Endodermal cell (in vitro differentiated cells): ENCODE data around the gene TSHZ3. TPM values are rescaled to one million over a fixed set of nuclear protein-coding genes. Genes with fewer than 3 reads are reported as not detected.
A peak's percentile ranks its signal among the peaks of the same experiment; 100 is the strongest.

Source experiments
- DNase-seq: peaks from one replicate; pipeline ENCODE4 v3.0.0-alpha.2; 2017
- H3K27ac ChIP-seq: 2 replicates; pipeline ENCODE4 v1.5.1; 2013; ENCODE audit warnings: mild to moderate bottlenecking, low read depth, low read length, moderate library complexity
- H3K27me3 ChIP-seq: 2 replicates; pipeline ENCODE4 v1.6.1; 2013; ENCODE audit warnings: mild to moderate bottlenecking, low read length, moderate library complexity; ENCODE audit not compliant: insufficient read depth, control insufficient read depth, poor library complexity, severe bottlenecking
- H3K36me3 ChIP-seq: 2 replicates; pipeline ENCODE4 v1.7.0; 2013; ENCODE audit warnings: mild to moderate bottlenecking, low read length, moderate library complexity; ENCODE audit not compliant: control insufficient read depth, insufficient read depth
- H3K4me1 ChIP-seq: one replicate; pipeline ENCODE4 v1.7.0; 2013; ENCODE audit warnings: low read length; ENCODE audit not compliant: control insufficient read depth, insufficient read depth
- H3K4me3 ChIP-seq: 2 replicates; pipeline ENCODE4 v1.5.1; 2013; ENCODE audit warnings: mild to moderate bottlenecking, low read length, moderate library complexity
- H3K9ac ChIP-seq: 2 replicates; pipeline ENCODE4 v1.6.1; 2013; ENCODE audit warnings: mild to moderate bottlenecking, low read length, moderate library complexity; ENCODE audit not compliant: poor library complexity, severe bottlenecking; ENCODE audit errors: extremely low read depth
- H3K9me3 ChIP-seq: 2 replicates; pipeline ENCODE4 v1.6.1; 2013; ENCODE audit warnings: mild to moderate bottlenecking, low read length, moderate library complexity; ENCODE audit not compliant: control insufficient read depth
- H3K27ac Mint-ChIP-seq: 2 replicates; pipeline ENCODE4 v1.8.0; 2020; ENCODE audit warnings: mixed read lengths
- H3K27me3 Mint-ChIP-seq: 2 replicates; pipeline ENCODE4 v1.8.0; 2021; ENCODE audit warnings: mild to moderate bottlenecking, mixed read lengths; ENCODE audit not compliant: insufficient read depth
- H3K36me3 Mint-ChIP-seq: 2 replicates; pipeline ENCODE4 v1.8.0; 2020; ENCODE audit warnings: low read depth, mixed read lengths
- H3K4me1 Mint-ChIP-seq: 2 replicates; pipeline ENCODE4 v1.8.0; 2020; ENCODE audit warnings: mixed read lengths
- H3K4me3 Mint-ChIP-seq: 2 replicates; pipeline ENCODE4 v1.8.0; 2020; ENCODE audit warnings: mild to moderate bottlenecking, moderate library complexity, mixed read lengths
- H3K9me3 Mint-ChIP-seq: 2 replicates; pipeline ENCODE4 v1.8.0; 2020; ENCODE audit warnings: mild to moderate bottlenecking, mixed read lengths
- WGBS, 2 experiments: methylation state at CpG; one replicate each; pipeline versions ENCODE4 v1.1.5 to v1.1.7; 2013; ENCODE audit warnings: missing lambda C conversion rate in 2 of 2, mixed read lengths in 1 of 2; ENCODE audit not compliant: insufficient coverage in 1 of 2, insufficient read length in 1 of 2; 5-methylcytosine and 5-hydroxymethylcytosine counted together
- total RNA-seq, 2 donors: library from RNA; stranded (reverse); fragmentation: NEBNext Ultra II Directional in 1 of 2; extraction: Animal tissue kit (Norgen Biotek cat#: 25700) in 1 of 2; gene quantifications; 2 replicates in 1 of 2; 3 replicates in 1 of 2; pipeline ENCODE4 v1.2.1, GENCODE V29; 2021
- TF ChIP-seq, protein P1 (sequence below): fragments of 200-600 bp; sonication (generic); conservative IDR thresholded peaks from 2 replicates; pipeline ENCODE4 v1.5.0; 2021; ENCODE audit warnings: antibody characterized with exemption, mild to moderate bottlenecking

Gene TSHZ3
- total RNA-seq, 2 donors from 2014 or later = 0.84 to 2.1 TPM

DNA sequence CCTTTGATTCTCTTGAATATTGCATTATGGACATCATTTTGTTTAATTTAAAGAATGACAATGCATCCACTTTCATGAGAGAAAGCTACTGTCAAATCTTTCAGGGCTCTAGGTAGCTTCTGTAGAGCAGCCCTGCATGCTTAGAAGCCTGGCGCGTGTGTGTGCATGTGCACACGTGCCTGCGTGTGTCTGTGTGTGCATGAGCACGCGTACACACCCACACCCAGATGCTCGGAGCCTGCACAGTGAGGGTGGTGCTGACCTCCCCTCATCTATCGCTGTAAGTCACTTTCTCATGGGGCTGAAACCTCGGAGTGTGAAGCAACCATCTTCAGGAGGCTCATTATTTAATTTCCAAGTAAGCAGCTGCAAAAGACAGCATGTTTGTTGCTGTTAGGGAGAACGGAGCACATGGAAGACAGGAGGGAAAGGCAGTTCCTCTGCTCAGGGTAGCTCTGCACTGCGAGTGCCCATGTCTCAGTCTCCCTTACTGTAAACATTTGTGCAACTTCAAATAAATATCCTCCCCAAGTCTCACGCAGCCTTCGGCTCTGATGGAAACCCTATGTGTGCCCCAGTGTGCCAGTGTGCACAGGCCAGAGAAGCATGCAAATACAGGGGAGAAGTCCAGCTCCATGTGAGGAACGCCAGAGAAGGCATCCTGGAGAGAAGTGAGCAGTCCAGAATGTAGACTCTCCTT, 22.8 kb downstream of the TSHZ3 start:
- no peak overlapping the region for H3K4me3 ChIP-seq
- no peak for DNase-seq
- Mint-ChIP-seq H3K4me3 (no peak overlapping the region), H3K9me3 (no peaks in the 10 kb centered on the region), H3K4me1 (no peaks in the 10 kb centered on the region), H3K27me3 (no peaks in the 10 kb centered on the region), H3K36me3 (no peaks in the 10 kb centered on the region), H3K27ac (no peak overlapping the region)
- no peaks in the 10 kb centered on the region for H3K27me3 ChIP-seq
- H3K36me3 ChIP-seq = no peaks in the 10 kb centered on the region
- no peaks in the 10 kb centered on the region for H3K9me3 ChIP-seq
- WGBS, 2 experiments = 91 to 94% methylated on average over 14 of the region's 14 CpGs
- H3K9ac ChIP-seq = no peak overlapping the region
- H3K27ac ChIP-seq = no peak overlapping the region
- TF ChIP-seq, protein P1, sequence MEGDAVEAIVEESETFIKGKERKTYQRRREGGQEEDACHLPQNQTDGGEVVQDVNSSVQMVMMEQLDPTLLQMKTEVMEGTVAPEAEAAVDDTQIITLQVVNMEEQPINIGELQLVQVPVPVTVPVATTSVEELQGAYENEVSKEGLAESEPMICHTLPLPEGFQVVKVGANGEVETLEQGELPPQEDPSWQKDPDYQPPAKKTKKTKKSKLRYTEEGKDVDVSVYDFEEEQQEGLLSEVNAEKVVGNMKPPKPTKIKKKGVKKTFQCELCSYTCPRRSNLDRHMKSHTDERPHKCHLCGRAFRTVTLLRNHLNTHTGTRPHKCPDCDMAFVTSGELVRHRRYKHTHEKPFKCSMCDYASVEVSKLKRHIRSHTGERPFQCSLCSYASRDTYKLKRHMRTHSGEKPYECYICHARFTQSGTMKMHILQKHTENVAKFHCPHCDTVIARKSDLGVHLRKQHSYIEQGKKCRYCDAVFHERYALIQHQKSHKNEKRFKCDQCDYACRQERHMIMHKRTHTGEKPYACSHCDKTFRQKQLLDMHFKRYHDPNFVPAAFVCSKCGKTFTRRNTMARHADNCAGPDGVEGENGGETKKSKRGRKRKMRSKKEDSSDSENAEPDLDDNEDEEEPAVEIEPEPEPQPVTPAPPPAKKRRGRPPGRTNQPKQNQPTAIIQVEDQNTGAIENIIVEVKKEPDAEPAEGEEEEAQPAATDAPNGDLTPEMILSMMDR = no peak
- no peaks in the 10 kb centered on the region for H3K4me1 ChIP-seq

GRCh38 chr19:31325342-31325741, 23.9 kb downstream of the TSHZ3 start:
- no peaks in the 10 kb centered on the region for H3K36me3 ChIP-seq
- H3K4me1 ChIP-seq = no peaks in the 10 kb centered on the region
- no peak overlapping the region for H3K4me3 ChIP-seq
- Mint-ChIP-seq H3K9me3 (no peaks in the 10 kb centered on the region), H3K27me3 (no peaks in the 10 kb centered on the region), H3K27ac (no peak overlapping the region), H3K4me1 (peaks cover under 1% of the 10 kb centered on the region), H3K4me3 (no peak overlapping the region), H3K36me3 (no peaks in the 10 kb centered on the region)
- WGBS, 2 experiments = 91 to 97% methylated on average over 8 to 11 of the region's 11 CpGs
- TF ChIP-seq, protein P1 = no peak
- no peak overlapping the region for H3K27ac ChIP-seq
- H3K27me3 ChIP-seq = no peaks in the 10 kb centered on the region
- no peaks in the 10 kb centered on the region for H3K9me3 ChIP-seq
- H3K9ac ChIP-seq = no peak overlapping the region
- DNase-seq = peak; percentile 19

DNA sequence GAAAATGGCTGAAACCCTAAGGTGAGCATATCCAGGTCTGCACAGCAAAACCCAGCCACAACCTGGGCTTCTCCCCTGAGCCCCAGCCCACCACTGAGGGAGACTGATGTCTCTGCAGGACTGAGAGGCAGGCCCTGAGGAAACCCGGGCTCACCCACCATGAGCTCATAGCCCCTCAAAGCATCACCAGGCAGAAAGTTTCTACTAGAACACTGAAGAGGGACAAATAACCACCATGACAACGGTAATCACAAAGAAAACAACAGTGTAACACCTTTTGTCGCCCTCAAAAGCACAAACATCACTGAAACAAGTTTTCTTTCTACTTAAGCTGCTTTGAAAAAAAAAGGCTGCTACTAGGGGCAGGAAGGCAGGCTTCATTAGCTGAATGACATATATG, 29.8 kb downstream of the TSHZ3 start:
- DNase-seq = peak; percentile 57
- peaks cover 44% of the 10 kb centered on the region for H3K4me1 Mint-ChIP-seq
- Histone ChIP-seq H3K36me3 (no peaks in the 10 kb centered on the region), H3K9me3 (no peaks in the 10 kb centered on the region), H3K4me3 (no peak overlapping the region), H3K9ac (peak overlapping the region; percentile 17), H3K4me1 (peaks cover 20% of the 10 kb centered on the region), H3K27me3 (no peaks in the 10 kb centered on the region), H3K27ac (no peak overlapping the region)
- H3K27me3 Mint-ChIP-seq = peaks cover 4% of the 10 kb centered on the region
- TF ChIP-seq, protein P1 = no peak
- no peaks in the 10 kb centered on the region for H3K9me3 Mint-ChIP-seq
- 73 to 91% methylated on average over 2 to 3 of the region's 3 CpGs for WGBS, 2 experiments
- H3K27ac Mint-ChIP-seq = peak overlapping the region; percentile 87
- H3K36me3 Mint-ChIP-seq = no peaks in the 10 kb centered on the region
- H3K4me3 Mint-ChIP-seq = peak overlapping the region; percentile 14
